Tibial nerve (tissue), 4 donors: ENCODE results near the gene NOL8. TPM values are rescaled to one million over a fixed set of nuclear protein-coding genes. Genes with fewer than 3 reads are reported as not detected.

Experiments
- DNase-seq, 2 donors: peaks; one replicate each; pipeline ENCODE4 v3.0.0-alpha.2; 2019; ENCODE audit warnings: low spot score in 2 of 2
- H3K27ac ChIP-seq, 4 donors: fragments of 200-600 bp; sonication (generic) in 3 of 4; one replicate each; pipeline ENCODE4 v1.5.1; 2017 to 2019; ENCODE audit warnings: mild to moderate bottlenecking in 1 of 4
- H3K27me3 ChIP-seq, 2 donors: fragments of 200-600 bp; sonication (generic) in 1 of 2; one replicate each; pipeline versions ENCODE4 v1.5.1 to v1.6.0; 2017 to 2019
- H3K36me3 ChIP-seq, 3 donors: fragments of 200-600 bp; sonication (generic); one replicate each; pipeline ENCODE4 v1.5.1; 2018 to 2019
- H3K4me1 ChIP-seq, 4 donors: fragments of 200-600 bp; sonication (generic) in 3 of 4; one replicate each; pipeline ENCODE4 v1.5.1; 2017 to 2019
- H3K4me3 ChIP-seq, 4 donors: fragments of 200-600 bp; sonication (generic) in 3 of 4; one replicate each; pipeline ENCODE4 v1.5.1; 2017 to 2019; ENCODE audit warnings: mild to moderate bottlenecking in 1 of 4, moderate library complexity in 1 of 4
- H3K9me3 ChIP-seq, 4 donors: fragments of 200-600 bp; sonication (generic) in 3 of 4; one replicate each; pipeline ENCODE4 v1.5.1; 2017 to 2019
- CTCF ChIP-seq, 5 experiments: fragments of 200-600 bp in 3 of 5; fragments of 450-650 bp in 2 of 5; sonication (generic) in 3 of 5; IDR thresholded peaks; one replicate each; pipeline ENCODE4 v1.5.1; 2016 to 2019; ENCODE audit warnings: antibody characterized with exemption in 5 of 5, mild to moderate bottlenecking in 3 of 5, moderate library complexity in 2 of 5
- EP300 ChIP-seq, 2 donors: sonication (generic); formaldehyde crosslinking; IDR thresholded peaks; one replicate each; pipeline ENCODE4 v1.6.1; 2017; ENCODE audit warnings: antibody characterized with exemption in 2 of 2, mild to moderate bottlenecking in 1 of 2
- POLR2A ChIP-seq, 2 donors: fragments of 450-650 bp; IDR thresholded peaks; one replicate each; pipeline ENCODE4 v1.6.1; 2017; ENCODE audit warnings: antibody characterized with exemption in 2 of 2, mild to moderate bottlenecking in 2 of 2, moderate library complexity in 2 of 2
- WGBS, 2 donors: methylation state at CpG; one replicate each; pipeline ENCODE4 v1.1.5; 2018; 5-methylcytosine and 5-hydroxymethylcytosine counted together
- total RNA-seq, 4 donors: library from RNA; depleted of rRNA; stranded (reverse); fragments of >200 nt; gene quantifications; one replicate each; pipeline ENCODE4 v1.1.0, GENCODE V29; 2016

NOL8 gene
- total RNA-seq, 4 donors from 2014 or later = 25.1 to 45.6 (median 31.4) TPM

GRCh38 chr9:92299116-92299515, 26.0 kb downstream of the NOL8 start:
- Histone ChIP-seq H3K4me1 (peaks cover 0 to 12% (median 7%) of the 10 kb centered on the region in 4 donors), H3K36me3 (peaks cover 0 to 74% (median 10%) of the 10 kb centered on the region in 3 donors), H3K27me3 (no peaks in the 10 kb centered on the region), H3K4me3 (no peak overlapping the region), H3K27ac (no peak overlapping the region), H3K9me3 (no peaks in the 10 kb centered on the region)
- 70 to 72% methylated on average over 1 of the region's 1 CpG for WGBS, 2 donors
- TF ChIP-seq EP300 (IDR thresholded peaks at IDR 0.05) (no peak), POLR2A (IDR thresholded peaks at IDR 0.05) (no peak), CTCF (IDR thresholded peaks at IDR 0.05) (no peak)
- DNase-seq = no peak

GRCh38 chr9:92298036-92298435, 27.1 kb downstream of the NOL8 start:
- Histone ChIP-seq H3K4me1 (peaks cover 0 to 14% (median 8%) of the 10 kb centered on the region in 4 donors), H3K27me3 (no peaks in the 10 kb centered on the region), H3K36me3 (peaks cover 0 to 63% (median 10%) of the 10 kb centered on the region in 3 donors), H3K9me3 (no peaks in the 10 kb centered on the region), H3K27ac (no peak overlapping the region), H3K4me3 (no peak overlapping the region)
- no peak for TF ChIP-seq EP300 (IDR thresholded peaks at IDR 0.05)
- TF ChIP-seq POLR2A (IDR thresholded peaks at IDR 0.05) = no peak
- no peak for TF ChIP-seq CTCF (IDR thresholded peaks at IDR 0.05)
- 84 to 92% methylated on average over 3 of the region's 3 CpGs for WGBS, 2 donors
- DNase-seq = no peak

GRCh38 chr9:92297611-92298010, 27.5 kb downstream of the NOL8 start:
- H3K4me3 ChIP-seq = no peak overlapping the region
- peaks cover under 1 to 18% (median 12%) of the 10 kb centered on the region in 4 donors for H3K4me1 ChIP-seq
- no peak for DNase-seq
- 87 to 93% methylated on average over 3 of the region's 3 CpGs for WGBS, 2 donors
- no peaks in the 10 kb centered on the region for H3K9me3 ChIP-seq
- H3K27ac ChIP-seq = no peak overlapping the region
- no peaks in the 10 kb centered on the region for H3K27me3 ChIP-seq
- peaks cover 0 to 59% (median 10%) of the 10 kb centered on the region in 3 donors for H3K36me3 ChIP-seq
- TF ChIP-seq CTCF (IDR thresholded peaks at IDR 0.05) (no peak), POLR2A (IDR thresholded peaks at IDR 0.05) (no peak), EP300 (IDR thresholded peaks at IDR 0.05) (no peak)

GRCh38 chr9:92295827-92296258, 29.3 kb downstream of the NOL8 start:
- Histone ChIP-seq H3K27me3 (no peaks in the 10 kb centered on the region), H3K4me3 (no peak overlapping the region), H3K36me3 (peaks cover 0 to 41% (median 10%) of the 10 kb centered on the region in 3 donors), H3K4me1 (peaks cover 3 to 34% (median 19%) of the 10 kb centered on the region in 4 donors), H3K27ac (no peak overlapping the region), H3K9me3 (no peaks in the 10 kb centered on the region)
- 69 to 74% methylated on average over 4 of the region's 4 CpGs for WGBS, 2 donors
- DNase-seq = no peak
- no peak for TF ChIP-seq CTCF (IDR thresholded peaks at IDR 0.05)
- TF ChIP-seq EP300 (IDR thresholded peaks at IDR 0.05) = no peak
- TF ChIP-seq POLR2A (IDR thresholded peaks at IDR 0.05) = no peak

- WGBS, 2 donors = 88 to 91% methylated on average over 7 of the region's 7 CpGs
- TF ChIP-seq POLR2A (IDR thresholded peaks at IDR 0.05) (no peak), CTCF (IDR thresholded peaks at IDR 0.05) (no peak), EP300 (IDR thresholded peaks at IDR 0.05) (no peak)
- no peaks in the 10 kb centered on the region for H3K27me3 ChIP-seq
- DNase-seq = no peak
- peaks cover 3 to 34% (median 19%) of the 10 kb centered on the region in 4 donors for H3K4me1 ChIP-seq
- no peaks in the 10 kb centered on the region for H3K9me3 ChIP-seq
- H3K27ac ChIP-seq = no peak overlapping the region
- H3K36me3 ChIP-seq = peaks cover 0 to 40% (median 10%) of the 10 kb centered on the region in 3 donors
- no peak overlapping the region for H3K4me3 ChIP-seq
These were observed 29.8 kb downstream of the NOL8 start for GRCh38 chr9:92295240-92295790.
